Thyroid gland (tissue), 4 donors: ENCODE data around the gene HDDC3. TPM values are rescaled to one million over a fixed set of nuclear protein-coding genes. Genes with fewer than 3 reads are reported as not detected.

Experiments
- DNase-seq, 2 donors: peaks; one replicate each; pipeline ENCODE4 v3.0.0-alpha.2; 2019
- H3K27ac ChIP-seq, 3 donors: fragments of 200-600 bp; sonication (generic); 1 replicate in 2 of 3; 2 replicates in 1 of 3; pipeline ENCODE4 v1.5.1; 2016 to 2019; ENCODE audit warnings: mild to moderate bottlenecking in 1 of 3, moderate library complexity in 1 of 3
- H3K27me3 ChIP-seq: fragments of 200-600 bp; sonication (generic); one replicate; pipeline ENCODE4 v1.5.1; 2019
- H3K36me3 ChIP-seq, 2 donors: fragments of 200-600 bp; sonication (generic); one replicate each; pipeline ENCODE4 v1.5.1; 2016 to 2019
- H3K4me1 ChIP-seq, 2 donors: fragments of 200-600 bp; sonication (generic); one replicate each; pipeline ENCODE4 v1.5.1; 2017 to 2019
- H3K4me3 ChIP-seq, 3 donors: fragments of 200-600 bp; sonication (generic); replicated peaks in 1 of 3; 1 replicate in 2 of 3; 2 replicates in 1 of 3; pipeline ENCODE4 v1.5.1; 2016; ENCODE audit warnings: mild to moderate bottlenecking in 1 of 3
- H3K9me3 ChIP-seq: fragments of 200-600 bp; sonication (generic); one replicate; pipeline ENCODE4 v1.5.1; 2017
- CTCF ChIP-seq, 6 experiments: fragments of 200-600 bp in 3 of 6; fragments of 450-650 bp in 3 of 6; sonication (generic) in 3 of 6; IDR thresholded peaks; one replicate each; pipeline ENCODE4 v1.5.1; 2016 to 2019; ENCODE audit warnings: antibody characterized with exemption in 6 of 6, mild to moderate bottlenecking in 2 of 6, inconsistent platforms in 1 of 6, moderate library complexity in 1 of 6
- POLR2A ChIP-seq, 2 donors: fragments of 450-650 bp; IDR thresholded peaks; one replicate each; pipeline ENCODE4 v1.6.1; 2017; ENCODE audit warnings: antibody characterized with exemption in 2 of 2, mild to moderate bottlenecking in 2 of 2, moderate library complexity in 1 of 2
- WGBS, 2 donors: methylation state at CpG; one replicate each; pipeline ENCODE4 v1.1.5; 2017; 5-methylcytosine and 5-hydroxymethylcytosine counted together
- intact Hi-C: fragments of 100-400 bp; cut with DNase I; formaldehyde crosslinking; loops from one replicate; pipeline ENCODE4 v1.15.1; 2023
- total RNA-seq, 4 donors: library from RNA; depleted of rRNA; stranded (reverse); fragments of >200 nt; gene quantifications; one replicate each; pipeline ENCODE4 v1.2.3, GENCODE V29; 2016

Gene HDDC3
- total RNA-seq, 4 donors from 2014 or later = 13.3 to 25.7 (median 18.0) TPM

- DNase-seq = no peak
- TF ChIP-seq POLR2A (IDR thresholded peaks at IDR 0.05) (no peak), CTCF (IDR thresholded peaks at IDR 0.05) (no peak)
- Histone ChIP-seq H3K36me3 (peaks cover 30% of the 10 kb centered on the region in 2 donors), H3K27me3 (no peaks in the 10 kb centered on the region), H3K4me1 (peaks cover 25 to 39% of the 10 kb centered on the region in 2 donors), H3K27ac (no peak overlapping the region), H3K9me3 (no peaks in the 10 kb centered on the region), H3K4me3 (no peak overlapping the region)
- intact Hi-C loops = loop anchor here (2.0 to 10.0 kb wide), 3 partner anchors 170 to 562 kb away; partner anchors contain the start of gene BLM
- WGBS, 2 donors = 88 to 96% methylated on average over 11 to 13 of the region's 13 CpGs
Observed at GRCh38 chr15:90887037-90887481, 45.3 kb downstream of the HDDC3 start.

GRCh38 chr15:90886291-90886614 lies 46.1 kb downstream of the HDDC3 start:
- no peak for DNase-seq
- Histone ChIP-seq H3K27me3 (no peaks in the 10 kb centered on the region), H3K9me3 (no peaks in the 10 kb centered on the region), H3K4me3 (no peak overlapping the region), H3K36me3 (peaks cover 30% of the 10 kb centered on the region in 2 donors), H3K27ac (peak overlapping the region in 2 of 3 donors; percentile 96 to 98), H3K4me1 (peaks cover 25 to 39% of the 10 kb centered on the region in 2 donors)
- WGBS, 2 donors = 40 to 41% methylated on average over 5 of the region's 5 CpGs
- intact Hi-C loops = loop anchor here (2.0 to 10.0 kb wide), 3 partner anchors 169 to 561 kb away; partner anchors contain the start of gene BLM
- TF ChIP-seq CTCF (IDR thresholded peaks at IDR 0.05) (no peak), POLR2A (IDR thresholded peaks at IDR 0.05) (no peak)

- peak overlapping the region in 1 of 3 donors; percentile 57 for H3K4me3 ChIP-seq
- intact Hi-C loops = loop anchor here (2.0 to 10.0 kb wide), 3 partner anchors 168 to 561 kb away; partner anchors contain the start of gene BLM
- H3K36me3 ChIP-seq = peaks cover 28 to 30% of the 10 kb centered on the region in 2 donors
Observed at GRCh38 chr15:90885432-90886290, 46.7 kb downstream of the HDDC3 start.

GRCh38 chr15:90884719-90885431 lies 47.5 kb downstream of the HDDC3 start:
- Histone ChIP-seq H3K27me3 (no peaks in the 10 kb centered on the region), H3K27ac (peak overlapping the region; percentile 96 to 98 (median 96)), H3K4me1 (peaks cover 25 to 39% of the 10 kb centered on the region in 2 donors), H3K9me3 (no peaks in the 10 kb centered on the region), H3K4me3 (peak overlapping the region; percentile 52 to 77 (median 57)), H3K36me3 (peaks cover 28 to 30% of the 10 kb centered on the region in 2 donors)
- DNase-seq = no peak
- intact Hi-C loops = loop anchor here (5.0 to 10.0 kb wide), 2 partner anchors 168 to 560 kb away; partner anchors contain the start of gene BLM
- no peak for TF ChIP-seq POLR2A (IDR thresholded peaks at IDR 0.05)
- WGBS, 2 donors = 41 to 58% methylated on average over 5 to 14 of the region's 16 CpGs

More at GRCh38 chr15:90885432-90886290, 46.7 kb downstream of the HDDC3 start:
- peak; percentile 75 to 76 for DNase-seq
- Histone ChIP-seq H3K4me1 (peaks cover 25 to 39% of the 10 kb centered on the region in 2 donors), H3K9me3 (no peaks in the 10 kb centered on the region), H3K27me3 (no peaks in the 10 kb centered on the region), H3K27ac (peak overlapping the region; percentile 96 to 98 (median 96))
- peak; percentile 86 to 99 (median 98) for TF ChIP-seq CTCF (IDR thresholded peaks at IDR 0.05)
- TF ChIP-seq POLR2A (IDR thresholded peaks at IDR 0.05) = no peak
- WGBS, 2 donors = 55 to 61% methylated on average over 18 to 23 of the region's 23 CpGs

GRCh38 chr15:90883976-90884718 lies 48.2 kb downstream of the HDDC3 start, which contains the start of gene FES:
Gene FES (plus strand): TSS chr15:90884504. CDS start chr15:90885046, 542 bp downstream.
- Histone ChIP-seq H3K9me3 (no peaks in the 10 kb centered on the region), H3K27ac (peak within 1 kb of the TSS; percentile 96 to 98 (median 96)), H3K4me1 (peaks cover 25 to 39% of the 10 kb centered on the region in 2 donors), H3K4me3 (peak within 1 kb of the TSS; percentile 52 to 77 (median 57)), H3K27me3 (no peaks in the 10 kb centered on the region), H3K36me3 (peaks cover 29 to 32% of the 10 kb centered on the region in 2 donors)
- peak; percentile 67 to 71 for DNase-seq
- 9 to 41% methylated on average over 2 to 30 of the region's 58 CpGs for WGBS, 2 donors
- peak in 1 of 2 donors; percentile 63 for TF ChIP-seq POLR2A (IDR thresholded peaks at IDR 0.05)
- no peak for TF ChIP-seq CTCF (IDR thresholded peaks at IDR 0.05)
- intact Hi-C loops = loop anchor here (10.0 kb wide), 1 partner anchor 559 kb away; no protein-coding TSS in a partner anchor
